ENCODE measurements around the gene HEPN1. TPM values are rescaled to one million over a fixed set of nuclear protein-coding genes. Genes with fewer than 3 reads are reported as not detected.

The HEPN1 gene
- total and polyA plus RNA-seq, 10 of the 15 experiments (the other 5 are each of a cell fraction or from before 2014, with no cell fraction given) = not detected

GRCh38 chr11:124899383-124900145 lies 19.5 kb upstream of the HEPN1 start (continued):
- no peak for TF ChIP-seq CTCF (IDR thresholded peaks at IDR 0.05 in 2 of 3, conservative IDR thresholded peaks at IDR 0.05 in 1 of 3; ENCODE audit: control insufficient read depth in 2 of 3, extremely low read depth in 1 of 3, insufficient read depth in 1 of 3, low read depth in 3 of 3, low read length in 3 of 3)

GRCh38 chr11:124900464-124900863 lies 18.6 kb upstream of the HEPN1 start:
- ChIA-PET SMC1A (ENCODE audit: uncharacterized antibody, unreplicated experiment) (no interaction called here), RAD21 (ENCODE audit: unreplicated experiment) (no interaction called here), CTCF (no interaction called here), POLR2A (no interaction called here)
- DNase-seq (ENCODE audit: low read depth, low spot score) (no peak), ATAC-seq (no peak), FAIRE-seq (no peak)
- Histone ChIP-seq H2AFZ (ENCODE audit: control insufficient read depth, low read depth, low read length) (no peak overlapping the region), H3K4me3 (no peak overlapping the region), H3K36me3 (ENCODE audit: control insufficient read depth in 2 of 2, insufficient read depth in 2 of 2, low read length in 1 of 2) (no peaks in the 10 kb centered on the region), H3K9ac (ENCODE audit: control insufficient read depth, insufficient read depth, low read length) (no peak overlapping the region), H3K27ac (ENCODE audit: control insufficient read depth, insufficient read depth) (no peak overlapping the region), H3K9me3 (replicated peaks; ENCODE audit: control insufficient read depth, insufficient read depth, low read length) (no peaks in the 10 kb centered on the region), H3K4me1 (ENCODE audit: control insufficient read depth, insufficient read depth, low read length) (no peaks in the 10 kb centered on the region), H4K20me1 (ENCODE audit: control insufficient read depth, insufficient read depth) (no peaks in the 10 kb centered on the region), H3K4me2 (ENCODE audit: control insufficient read depth, insufficient read depth) (no peak overlapping the region), H3K27me3 (replicated peaks in 1 of 2; ENCODE audit: control insufficient read depth in 2 of 2, insufficient read depth in 2 of 2, low read length in 1 of 2) (peaks cover 3 to 5% of the 10 kb centered on the region in 2 experiments; a peak in 3 of 4 replicates), H3K79me2 (ENCODE audit: control insufficient read depth, insufficient read depth, low read length) (no peaks in the 10 kb centered on the region)
- no TSS peak for BruUV-seq (replicated peaks)
- in situ Hi-C loops (cut with MboI) = no loop called here
- intact Hi-C loops (cut with micrococcal nuclease; ENCODE audit: unreplicated experiment) = no loop called here
- 57% methylated on average over 5 of the region's 5 CpGs for WGBS (ENCODE audit: insufficient coverage, insufficient replicate concordance, low lambda C conversion rate, missing lambda C conversion rate)
- no peak for TF ChIP-seq NFXL1 (IDR thresholded peaks at IDR 0.05; ENCODE audit: borderline replicate concordance)
- TF ChIP-seq CREB1 (IDR thresholded peaks at IDR 0.05; ENCODE audit: low read depth) = no peak
- no peak for TF ChIP-seq BCL11A (IDR thresholded peaks at IDR 0.05; ENCODE audit: low read depth, low read length)
- TF ChIP-seq HDAC2 (IDR thresholded peaks at IDR 0.05) = no peak
- TF ChIP-seq CHD1 (IDR thresholded peaks at IDR 0.05; ENCODE audit: low read depth, low read length) = no peak
- no peak for TF ChIP-seq MTA3 (IDR thresholded peaks at IDR 0.05; ENCODE audit: borderline replicate concordance, low read length)
- no peak for TF ChIP-seq ZNF384 (IDR thresholded peaks at IDR 0.05; ENCODE audit: borderline replicate concordance, low read depth, low read length)
- TF ChIP-seq RELB (IDR thresholded peaks at IDR 0.05; ENCODE audit: low read depth) = no peak
- TF ChIP-seq PBX3 (IDR thresholded peaks at IDR 0.05; ENCODE audit: insufficient replicate concordance, low read depth, low read length) = no peak
- TF ChIP-seq CUX1 (IDR thresholded peaks at IDR 0.05; ENCODE audit: insufficient replicate concordance, low read depth, low read length) = no peak

Measured in GM12878 (cell line).